Bronchial epithelial cell (primary cell): ENCODE measurements around the gene SDCCAG8. TPM values are rescaled to one million over a fixed set of nuclear protein-coding genes. Genes with fewer than 3 reads are reported as not detected.

ENCODE experiments used
- DNase-seq: peaks from one replicate; pipeline ENCODE4 v3.0.0-alpha.2; 2010; ENCODE audit warnings: low read depth
- FAIRE-seq: peaks from 2 replicates; lab custom pipeline; 2011; peaks lifted over from hg19 to GRCh38; lab: Jason Lieb, UNC
- H3K27me3 ChIP-seq: 2 replicates; pipeline ENCODE4 v1.5.1; 2011; ENCODE audit warnings: low read length; ENCODE audit not compliant: control insufficient read depth, insufficient read depth
- H3K36me3 ChIP-seq: 2 replicates; pipeline ENCODE4 v1.5.1; 2011; ENCODE audit warnings: low read length; ENCODE audit not compliant: control insufficient read depth, insufficient read depth
- H3K4me3 ChIP-seq: 2 replicates; pipeline ENCODE4 v1.5.1; 2011; ENCODE audit warnings: mild to moderate bottlenecking, low read depth, low read length, control low read depth
- CTCF ChIP-seq: IDR thresholded peaks from 2 replicates; pipeline ENCODE4 v1.5.1; 2011; ENCODE audit warnings: mild to moderate bottlenecking, moderate library complexity, low read length, control low read depth, inconsistent platforms; ENCODE audit not compliant: insufficient read depth, severe bottlenecking
- total RNA-seq: library from RNA; depleted of rRNA; stranded (reverse); fragments of >200 nt; gene quantifications from 2 replicates; pipeline ENCODE4 v1.2.1, GENCODE V29; 2014

Gene SDCCAG8
- total RNA-seq, 1 donor from 2014 or later: 32.4 TPM

- TF ChIP-seq CTCF: no peak
- FAIRE-seq: no peak
- Histone ChIP-seq H3K27me3 (no peaks in the 10 kb centered on the region), H3K4me3 (no peak overlapping the region), H3K36me3 (no peaks in the 10 kb centered on the region)
- DNase-seq: no peak
These were observed 178.0 kb downstream of the SDCCAG8 start for GRCh38 chr1:243433737-243434370.

GRCh38 chr1:243434594-243434993 is 178.8 kb downstream of the SDCCAG8 start:
- H3K27me3 ChIP-seq: no peaks in the 10 kb centered on the region
- DNase-seq (no peak), FAIRE-seq (no peak)
- H3K36me3 ChIP-seq: no peaks in the 10 kb centered on the region
- H3K4me3 ChIP-seq: no peak overlapping the region
- no peak for TF ChIP-seq CTCF

GRCh38 chr1:243435836-243436235 is 180.0 kb downstream of the SDCCAG8 start:
- TF ChIP-seq CTCF: no peak
- no peak for DNase-seq
- Histone ChIP-seq H3K27me3 (no peaks in the 10 kb centered on the region), H3K4me3 (no peak overlapping the region), H3K36me3 (no peaks in the 10 kb centered on the region)
- no peak for FAIRE-seq

GRCh38 chr1:243438146-243438545 is 182.3 kb downstream of the SDCCAG8 start:
- DNase-seq (no peak), FAIRE-seq (no peak)
- H3K27me3 ChIP-seq: no peaks in the 10 kb centered on the region
- H3K36me3 ChIP-seq: no peaks in the 10 kb centered on the region
- no peak for TF ChIP-seq CTCF
- H3K4me3 ChIP-seq: no peak overlapping the region

- H3K27me3 ChIP-seq: no peaks in the 10 kb centered on the region
- H3K4me3 ChIP-seq: no peak overlapping the region
- no peak for TF ChIP-seq CTCF
- DNase-seq (no peak), FAIRE-seq (no peak)
- H3K36me3 ChIP-seq: no peaks in the 10 kb centered on the region
These were observed 183.0 kb downstream of the SDCCAG8 start for GRCh38 chr1:243438815-243439214.

GRCh38 chr1:243440406-243440805 is 184.6 kb downstream of the SDCCAG8 start:
- FAIRE-seq: no peak
- Histone ChIP-seq H3K27me3 (no peaks in the 10 kb centered on the region), H3K36me3 (no peaks in the 10 kb centered on the region), H3K4me3 (no peak overlapping the region)
- no peak for TF ChIP-seq CTCF
- DNase-seq: no peak
